Uterus (tissue), 4 donors: Measurements from ENCODE around the gene ELMO2. TPM values are rescaled to one million over a fixed set of nuclear protein-coding genes. Genes with fewer than 3 reads are reported as not detected.

Experiments used
- DNase-seq, 2 donors: peaks; one replicate each; pipeline ENCODE4 v3.0.0-alpha.2; 2019 to 2020
- H3K27ac ChIP-seq, 2 donors: fragments of 200-600 bp; sonication (generic); 1 replicate in 1 of 2; 2 replicates in 1 of 2; pipeline ENCODE4 v1.5.1; 2016 to 2018
- H3K27me3 ChIP-seq, 2 donors: fragments of 200-600 bp; sonication (generic); one replicate each; pipeline ENCODE4 v1.5.1; 2018 to 2019; ENCODE audit warnings: control low read depth in 1 of 2
- H3K36me3 ChIP-seq, 2 donors: fragments of 200-600 bp; sonication (generic); one replicate each; pipeline ENCODE4 v1.5.1; 2019; ENCODE audit warnings: control low read depth in 1 of 2
- H3K4me1 ChIP-seq, 2 donors: fragments of 200-600 bp; sonication (generic); one replicate each; pipeline ENCODE4 v1.5.1; 2018 to 2019; ENCODE audit warnings: control low read depth in 1 of 2
- H3K4me3 ChIP-seq, 2 donors: fragments of 200-600 bp; sonication (generic); 1 replicate in 1 of 2; 2 replicates in 1 of 2; pipeline ENCODE4 v1.5.1; 2018 to 2019; ENCODE audit warnings: mild to moderate bottlenecking in 1 of 2
- H3K9me3 ChIP-seq, 2 donors: fragments of 200-600 bp; sonication (generic); one replicate each; pipeline ENCODE4 v1.5.1; 2019; ENCODE audit warnings: control low read depth in 1 of 2
- POLR2A ChIP-seq, 2 donors: fragments of 450-650 bp; IDR thresholded peaks; one replicate each; pipeline ENCODE4 v1.6.1; 2016; ENCODE audit warnings: antibody characterized with exemption in 2 of 2, mild to moderate bottlenecking in 1 of 2, moderate library complexity in 1 of 2
- intact Hi-C: fragments of 100-400 bp; cut with DNase I; formaldehyde crosslinking; loops from one replicate; pipeline ENCODE4 v1.15.1; 2023; ENCODE audit warnings: low total_unique reads
- total RNA-seq, 4 donors: library from RNA; depleted of rRNA in 3 of 4; stranded (reverse); fragments of >200 nt in 3 of 4; gene quantifications; one replicate each; pipeline versions ENCODE4 v1.1.0 to v1.2.4, GENCODE V29; 2014 to 2023
- TF ChIP-seq, protein P1 (sequence below), 4 experiments: fragments of 200-600 bp in 2 of 4; fragments of 450-650 bp in 2 of 4; sonication (generic) in 2 of 4; IDR thresholded peaks; one replicate each; pipeline ENCODE4 v1.5.1; 2016 to 2019; ENCODE audit warnings: antibody characterized with exemption in 4 of 4, mild to moderate bottlenecking in 2 of 4, moderate library complexity in 1 of 4
- donor health status: DM: yes; HTN: yes; CAD: no.

The ELMO2 gene, protein sequence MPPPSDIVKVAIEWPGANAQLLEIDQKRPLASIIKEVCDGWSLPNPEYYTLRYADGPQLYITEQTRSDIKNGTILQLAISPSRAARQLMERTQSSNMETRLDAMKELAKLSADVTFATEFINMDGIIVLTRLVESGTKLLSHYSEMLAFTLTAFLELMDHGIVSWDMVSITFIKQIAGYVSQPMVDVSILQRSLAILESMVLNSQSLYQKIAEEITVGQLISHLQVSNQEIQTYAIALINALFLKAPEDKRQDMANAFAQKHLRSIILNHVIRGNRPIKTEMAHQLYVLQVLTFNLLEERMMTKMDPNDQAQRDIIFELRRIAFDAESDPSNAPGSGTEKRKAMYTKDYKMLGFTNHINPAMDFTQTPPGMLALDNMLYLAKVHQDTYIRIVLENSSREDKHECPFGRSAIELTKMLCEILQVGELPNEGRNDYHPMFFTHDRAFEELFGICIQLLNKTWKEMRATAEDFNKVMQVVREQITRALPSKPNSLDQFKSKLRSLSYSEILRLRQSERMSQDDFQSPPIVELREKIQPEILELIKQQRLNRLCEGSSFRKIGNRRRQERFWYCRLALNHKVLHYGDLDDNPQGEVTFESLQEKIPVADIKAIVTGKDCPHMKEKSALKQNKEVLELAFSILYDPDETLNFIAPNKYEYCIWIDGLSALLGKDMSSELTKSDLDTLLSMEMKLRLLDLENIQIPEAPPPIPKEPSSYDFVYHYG
- total RNA-seq, result 100 to 1,000 TPM in 1 of 4 donors, 10 to 100 TPM in 3; 18.5 to 112 (median 57.2) TPM

DNA sequence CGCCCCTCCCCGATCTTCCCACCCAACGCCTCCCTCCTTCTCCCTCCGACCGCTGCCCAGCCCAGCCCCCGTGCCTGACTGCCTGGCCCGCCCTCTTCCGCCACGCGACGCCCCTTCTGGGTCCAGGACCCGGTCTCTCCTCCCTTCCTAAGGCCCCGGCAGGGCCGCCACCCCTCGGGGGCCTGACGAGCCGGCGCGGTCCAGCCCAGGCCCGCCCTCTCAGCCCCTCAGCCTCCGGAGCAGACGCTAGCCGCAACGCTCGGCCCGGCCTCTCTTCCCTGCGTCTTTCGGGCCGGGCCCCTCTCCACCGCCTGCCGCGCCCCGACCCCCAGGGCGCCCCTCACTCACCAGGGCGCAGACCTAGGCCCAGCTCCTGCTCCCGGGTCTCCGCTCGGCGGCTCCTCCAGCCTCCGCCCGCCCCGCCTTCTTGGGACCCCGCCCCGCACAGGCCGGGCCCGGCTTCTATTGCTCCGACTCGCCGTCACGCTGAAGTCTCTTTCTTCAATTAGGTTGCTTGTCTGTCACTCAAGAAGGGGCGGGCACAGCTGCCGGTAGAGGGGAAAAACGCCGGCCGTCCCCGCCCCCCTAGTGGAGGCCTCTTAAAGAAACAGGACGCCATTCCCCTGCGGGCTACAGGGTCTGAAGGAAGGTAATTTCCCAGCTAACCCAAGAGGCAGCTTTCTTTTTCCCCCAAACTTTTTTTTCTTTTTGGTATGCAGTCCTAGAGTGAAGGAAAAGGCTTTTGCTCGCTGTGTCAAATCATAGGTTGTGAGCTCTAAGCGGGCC is at the start of gene ELMO2:
Gene ELMO2 (minus strand): TSS at position 416 of the 786 bp plus-strand sequence. CDS start 12,133 bp downstream, outside the sequence.
- H3K4me3 ChIP-seq, result peak within 1 kb of the TSS; percentile 59 to 80
- intact Hi-C loops, result no loop called here
- TF ChIP-seq, protein P1, sequence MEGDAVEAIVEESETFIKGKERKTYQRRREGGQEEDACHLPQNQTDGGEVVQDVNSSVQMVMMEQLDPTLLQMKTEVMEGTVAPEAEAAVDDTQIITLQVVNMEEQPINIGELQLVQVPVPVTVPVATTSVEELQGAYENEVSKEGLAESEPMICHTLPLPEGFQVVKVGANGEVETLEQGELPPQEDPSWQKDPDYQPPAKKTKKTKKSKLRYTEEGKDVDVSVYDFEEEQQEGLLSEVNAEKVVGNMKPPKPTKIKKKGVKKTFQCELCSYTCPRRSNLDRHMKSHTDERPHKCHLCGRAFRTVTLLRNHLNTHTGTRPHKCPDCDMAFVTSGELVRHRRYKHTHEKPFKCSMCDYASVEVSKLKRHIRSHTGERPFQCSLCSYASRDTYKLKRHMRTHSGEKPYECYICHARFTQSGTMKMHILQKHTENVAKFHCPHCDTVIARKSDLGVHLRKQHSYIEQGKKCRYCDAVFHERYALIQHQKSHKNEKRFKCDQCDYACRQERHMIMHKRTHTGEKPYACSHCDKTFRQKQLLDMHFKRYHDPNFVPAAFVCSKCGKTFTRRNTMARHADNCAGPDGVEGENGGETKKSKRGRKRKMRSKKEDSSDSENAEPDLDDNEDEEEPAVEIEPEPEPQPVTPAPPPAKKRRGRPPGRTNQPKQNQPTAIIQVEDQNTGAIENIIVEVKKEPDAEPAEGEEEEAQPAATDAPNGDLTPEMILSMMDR (IDR thresholded peaks at IDR 0.05), result peak in 3 of 4 experiments; percentile 1 to 36 (median 19)
- peak in 1 of 2 donors; percentile 73 for TF ChIP-seq POLR2A (IDR thresholded peaks at IDR 0.05)

DNA sequence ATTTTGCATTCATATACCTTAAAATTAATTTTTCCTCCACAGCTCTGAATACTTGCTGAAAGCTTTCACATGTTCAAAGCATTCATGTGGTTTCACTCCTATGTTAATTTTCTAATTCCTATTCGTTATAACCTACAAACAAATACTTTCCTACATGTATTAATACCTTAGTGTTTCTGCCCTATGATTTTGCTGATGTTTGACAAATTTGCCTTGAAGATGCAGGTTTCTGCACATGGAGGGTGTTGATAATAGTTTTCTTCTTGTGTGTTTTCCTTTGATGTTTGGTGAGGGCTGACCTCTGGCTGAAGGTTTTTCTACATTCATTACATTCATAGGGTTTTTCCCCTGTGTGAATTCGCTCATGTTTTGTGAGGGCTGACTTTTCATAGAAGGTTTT is 49.3 kb upstream of the ELMO2 start:
- H3K4me1 ChIP-seq, result no peaks in the 10 kb centered on the region
- no peaks in the 10 kb centered on the region for H3K9me3 ChIP-seq
- no peaks in the 10 kb centered on the region for H3K36me3 ChIP-seq
- DNase-seq, result no peak
- H3K27ac ChIP-seq, result no peak overlapping the region
- intact Hi-C loops, result no loop called here
- H3K27me3 ChIP-seq, result no peaks in the 10 kb centered on the region
- TF ChIP-seq, protein P1 (IDR thresholded peaks at IDR 0.05), result no peak
- no peak for TF ChIP-seq POLR2A (IDR thresholded peaks at IDR 0.05)
- no peak overlapping the region for H3K4me3 ChIP-seq

More for the DNA sequence above, at the start of gene ELMO2:
- Histone ChIP-seq H3K9me3 (no peaks in the 10 kb centered on the region), H3K4me1 (peaks cover 0 to 11% of the 10 kb centered on the region in 2 donors), H3K27me3 (no peaks in the 10 kb centered on the region), H3K36me3 (no peaks in the 10 kb centered on the region), H3K27ac (peak within 1 kb of the TSS; percentile 89 to 93)
- DNase-seq, result peak; percentile 96 to 99

DNA sequence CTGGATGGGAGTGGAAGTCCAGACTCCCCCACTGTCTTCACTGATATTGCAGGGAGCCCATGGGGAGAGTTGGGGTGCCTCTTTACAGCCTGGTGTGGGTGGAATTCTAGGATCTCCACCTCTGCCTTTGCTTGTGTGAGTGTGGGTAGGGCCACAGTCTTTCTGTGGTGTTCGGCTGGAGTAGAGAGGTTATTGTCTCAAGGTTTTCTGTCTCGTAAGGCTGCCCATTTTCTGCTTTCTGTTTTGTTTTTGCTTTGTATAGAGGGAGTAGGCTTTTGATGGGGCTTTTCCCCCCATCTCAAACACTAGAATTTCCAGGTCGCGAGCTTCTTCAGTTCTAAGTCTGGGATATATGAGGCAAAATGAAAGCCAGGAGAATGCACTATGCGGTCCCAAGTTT is 40.4 kb upstream of the ELMO2 start:
- Histone ChIP-seq H3K4me1 (no peaks in the 10 kb centered on the region), H3K4me3 (no peak overlapping the region), H3K27me3 (no peaks in the 10 kb centered on the region), H3K9me3 (no peaks in the 10 kb centered on the region), H3K27ac (no peak overlapping the region), H3K36me3 (no peaks in the 10 kb centered on the region)
- TF ChIP-seq POLR2A (IDR thresholded peaks at IDR 0.05), result no peak
- TF ChIP-seq, protein P1 (IDR thresholded peaks at IDR 0.05), result no peak
- no peak for DNase-seq
- intact Hi-C loops, result no loop called here

DNA sequence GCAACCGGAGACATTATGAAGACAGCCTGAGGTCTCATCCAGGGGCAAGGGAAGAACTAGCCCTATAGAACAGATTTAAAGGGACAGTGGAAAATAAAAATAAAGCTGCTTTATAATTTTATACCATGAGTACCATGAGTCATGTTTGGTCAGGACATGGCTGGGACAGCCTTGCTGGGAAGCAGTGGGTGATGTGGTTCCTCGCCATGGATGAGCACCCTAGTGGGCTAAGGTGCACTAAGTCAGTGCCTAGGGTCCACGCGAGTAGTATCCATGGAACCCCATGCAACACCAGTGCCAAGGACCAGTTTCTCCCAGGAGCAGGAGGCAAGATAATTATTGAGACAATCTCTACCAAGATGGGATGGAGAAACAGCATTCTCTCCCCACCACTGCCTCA is 33.4 kb upstream of the ELMO2 start:
- H3K4me3 ChIP-seq, result no peak overlapping the region
- H3K36me3 ChIP-seq, result no peaks in the 10 kb centered on the region
- no peaks in the 10 kb centered on the region for H3K4me1 ChIP-seq
- no peak for DNase-seq
- intact Hi-C loops, result no loop called here
- TF ChIP-seq, protein P1 (IDR thresholded peaks at IDR 0.05), result no peak
- no peak for TF ChIP-seq POLR2A (IDR thresholded peaks at IDR 0.05)
- no peaks in the 10 kb centered on the region for H3K27me3 ChIP-seq
- no peak overlapping the region for H3K27ac ChIP-seq
- no peaks in the 10 kb centered on the region for H3K9me3 ChIP-seq
